HEK293 (cell line): Measurements from ENCODE around the gene MYMK.

Source experiments
- CTCF ChIA-PET: fragments of 350-600 bp; formaldehyde crosslinking; extraction: SDS; loops from one replicate; lab custom pipeline; 2021; ENCODE audit warnings: antibody characterized with exemption; lab: Yijun Ruan, JAX
- POLR2A ChIA-PET: fragments of 300-600 bp; formaldehyde crosslinking; extraction: SDS; loops from one replicate; lab custom pipeline; 2020; ENCODE audit warnings: antibody characterized with exemption, inconsistent platforms; lab: Yijun Ruan, JAX
- H3K27ac ChIP-seq: fragments of 200-500 bp; sonication (Bioruptor generic); 2 replicates; pipeline ENCODE4 v1.5.1; 2014; ENCODE audit warnings: low read depth, low read length, control low read depth, inconsistent platforms; ENCODE audit errors: extremely low read depth
- H3K36me3 ChIP-seq, 2 experiments: fragments of 200-500 bp in 1 of 2; sonication (Bioruptor generic) in 1 of 2; 1 replicate in 1 of 2; 2 replicates in 1 of 2; pipeline ENCODE4 v1.5.1; 2014 to 2017; ENCODE audit warnings: inconsistent platforms in 2 of 2, low read length in 2 of 2; ENCODE audit not compliant: control insufficient read depth in 2 of 2, insufficient read depth in 1 of 2
- H3K4me1 ChIP-seq: fragments of 200-500 bp; sonication (Bioruptor generic); 2 replicates; pipeline ENCODE4 v1.5.1; 2014; ENCODE audit warnings: mild to moderate bottlenecking, low read length, inconsistent platforms; ENCODE audit not compliant: control insufficient read depth, insufficient read depth
- H3K4me3 ChIP-seq: 2 replicates; pipeline ENCODE4 v1.5.1; 2011; ENCODE audit warnings: low read depth, mild to moderate bottlenecking, control low read depth, low read length, moderate library complexity
- H3K9me3 ChIP-seq: fragments of 200-500 bp; sonication (Bioruptor generic); 2 replicates; pipeline ENCODE4 v1.5.1; 2014; ENCODE audit warnings: low read depth, low read length, inconsistent platforms; ENCODE audit not compliant: control insufficient read depth, insufficient read depth
- GLI2 ChIP-seq: fragments of 450-650 bp; formaldehyde crosslinking; IDR thresholded peaks from 2 replicates; pipeline ENCODE4; 2017; ENCODE audit warnings: missing biosample characterization, missing genetic modification characterization, low read depth, borderline replicate concordance
- GLIS2 ChIP-seq: fragments of 450-650 bp; formaldehyde crosslinking; IDR thresholded peaks from 2 replicates; pipeline ENCODE4 v1.5.1; 2016; ENCODE audit warnings: missing biosample characterization, missing genetic modification characterization
- KLF16 ChIP-seq: fragments of 450-650 bp; formaldehyde crosslinking; IDR thresholded peaks from 2 replicates; pipeline ENCODE4 v1.5.1; 2017; ENCODE audit warnings: missing biosample characterization, missing genetic modification characterization
- WT1 ChIP-seq: fragments of 450-650 bp; formaldehyde crosslinking; IDR thresholded peaks from 2 replicates; pipeline ENCODE4 v1.5.1; 2016; ENCODE audit warnings: missing biosample characterization, missing genetic modification characterization
- ZBTB7A ChIP-seq: fragments of 450-650 bp; formaldehyde crosslinking; IDR thresholded peaks from 2 replicates; pipeline ENCODE4 v1.5.1; 2016; ENCODE audit warnings: low read depth, missing biosample characterization, missing genetic modification characterization
- ZNF121 ChIP-seq: fragments of 450-650 bp; formaldehyde crosslinking; IDR thresholded peaks from 2 replicates; pipeline ENCODE4 v1.5.1; 2016; ENCODE audit warnings: missing biosample characterization, missing genetic modification characterization
- ZNF133 ChIP-seq: fragments of 450-650 bp; formaldehyde crosslinking; IDR thresholded peaks from 2 replicates; pipeline ENCODE4 v1.5.1; 2016; ENCODE audit warnings: missing biosample characterization, missing genetic modification characterization
- ZNF311 ChIP-seq: fragments of 450-650 bp; formaldehyde crosslinking; IDR thresholded peaks from 2 replicates; pipeline ENCODE4 v1.5.1; 2017; ENCODE audit warnings: missing biosample characterization, missing genetic modification characterization, borderline replicate concordance
- ZNF366 ChIP-seq: fragments of 450-650 bp; formaldehyde crosslinking; conservative IDR thresholded peaks from 2 replicates; pipeline ENCODE4 v1.5.1; 2016; ENCODE audit warnings: missing biosample characterization, missing genetic modification characterization
- ZNF621 ChIP-seq: fragments of 450-650 bp; formaldehyde crosslinking; IDR thresholded peaks from 2 replicates; pipeline ENCODE4 v1.5.1; 2017; ENCODE audit warnings: missing biosample characterization, missing genetic modification characterization
- ZNF654 ChIP-seq: fragments of 450-650 bp; formaldehyde crosslinking; IDR thresholded peaks from 2 replicates; pipeline ENCODE4 v1.5.1; 2016; ENCODE audit warnings: low read depth, missing biosample characterization, missing genetic modification characterization
- ZNF677 ChIP-seq: fragments of 450-650 bp; IDR thresholded peaks from 2 replicates; pipeline ENCODE4 v1.5.0; 2018; ENCODE audit warnings: missing biosample characterization, mild to moderate bottlenecking, missing genetic modification characterization, moderate library complexity
- ZNF701 ChIP-seq: fragments of 450-650 bp; formaldehyde crosslinking; IDR thresholded peaks from 2 replicates; pipeline ENCODE4 v1.5.1; 2016; ENCODE audit warnings: missing biosample characterization, missing genetic modification characterization
- ZNF830 ChIP-seq: fragments of 450-650 bp; IDR thresholded peaks from 2 replicates; pipeline ENCODE4 v1.5.0; 2018; ENCODE audit warnings: missing biosample characterization, missing genetic modification characterization, low read depth, mild to moderate bottlenecking, moderate library complexity
- TF ChIP-seq, protein P1 (sequence below): fragments of 450-650 bp; formaldehyde crosslinking; IDR thresholded peaks from 2 replicates; pipeline ENCODE4 v1.5.1; 2016; ENCODE audit warnings: missing biosample characterization, missing genetic modification characterization
- TF ChIP-seq, protein P2 (sequence below): fragments of 450-650 bp; formaldehyde crosslinking; IDR thresholded peaks from 2 replicates; pipeline ENCODE4 v1.5.1; 2016; ENCODE audit warnings: missing biosample characterization, missing genetic modification characterization
- TF ChIP-seq, protein P3 (sequence below): fragments of 450-650 bp; formaldehyde crosslinking; IDR thresholded peaks from 2 replicates; pipeline ENCODE4 v1.5.1; 2017; ENCODE audit warnings: missing biosample characterization, missing genetic modification characterization

The MYMK gene

DNA sequence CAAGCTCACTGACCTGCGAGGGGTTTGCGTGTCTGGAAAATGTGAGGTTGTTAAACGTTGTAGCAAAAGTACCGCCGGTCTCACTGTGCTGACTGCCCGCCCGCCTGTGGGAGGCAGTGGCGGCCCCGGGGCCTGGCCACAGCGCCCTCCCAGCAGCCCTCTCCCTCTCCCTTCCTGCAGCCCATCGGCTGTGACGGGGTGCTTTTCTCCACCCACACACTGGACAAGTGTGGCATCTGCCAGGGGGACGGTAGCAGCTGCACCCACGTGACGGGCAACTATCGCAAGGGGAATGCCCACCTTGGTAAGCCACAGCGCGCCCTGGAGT, 15.9 kb upstream of the MYMK start:
- ChIA-PET POLR2A (no interaction called here), CTCF (interaction anchor here (0.8 kb wide), 1 partner anchor 359 kb away, joined by 3 read pairs; no protein-coding TSS in a partner anchor)
- Histone ChIP-seq H3K4me1 (no peaks in the 10 kb centered on the region), H3K36me3 (no peaks in the 10 kb centered on the region), H3K4me3 (no peak overlapping the region), H3K27ac (no peak overlapping the region), H3K9me3 (no peaks in the 10 kb centered on the region)
- TF ChIP-seq ZNF311 (tag by site-specific recombination) (no peak), GLI2 (tag by site-specific recombination) (no peak), ZNF701 (tag by site-specific recombination) (no peak), ZNF366 (tag by site-specific recombination) (no peak), ZNF677 (no peak)
- TF ChIP-seq, all 188 proteins: peak for 0

DNA sequence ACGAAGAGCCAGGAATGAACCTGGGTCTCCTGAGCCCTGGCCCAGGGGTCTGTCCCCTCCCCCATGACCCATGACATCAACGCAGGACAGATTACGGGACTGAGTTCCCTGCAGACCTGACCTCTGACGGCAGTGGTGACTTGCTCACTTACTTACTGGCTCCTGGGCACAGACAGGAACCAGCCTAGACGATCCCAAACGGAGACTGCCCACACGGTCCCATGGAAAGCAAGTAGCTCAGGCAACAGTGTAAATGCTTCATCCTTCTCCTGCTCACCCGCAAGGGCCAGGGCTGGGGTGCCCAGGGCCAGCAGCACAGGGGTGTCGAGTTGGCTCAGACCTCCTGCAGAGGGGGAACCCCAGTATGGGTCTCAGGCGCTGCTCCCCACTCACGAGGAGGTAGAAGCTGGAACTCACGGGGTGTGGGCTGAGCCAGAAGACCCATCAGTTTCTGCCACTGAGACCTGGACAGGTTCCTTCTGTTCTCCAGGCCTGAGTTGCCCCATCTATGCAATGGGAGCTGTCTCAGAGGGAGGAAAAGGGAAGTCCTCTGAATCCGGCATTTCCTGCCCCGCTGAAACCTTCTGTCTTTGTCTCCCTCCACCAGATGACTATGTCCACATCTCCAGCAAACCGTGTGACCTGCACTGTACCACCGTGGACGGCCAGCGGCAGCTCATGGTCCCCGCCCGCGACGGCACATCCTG, 15.4 kb upstream of the MYMK start:
- POLR2A ChIA-PET, result interaction anchor here (0.8 kb wide), 1 partner anchor 45 kb away, joined by 3 read pairs; no protein-coding TSS in a partner anchor
- H3K9me3 ChIP-seq, result no peaks in the 10 kb centered on the region
- CTCF ChIA-PET, result interaction anchor here (0.8 kb wide), 1 partner anchor 359 kb away, joined by 3 read pairs; no protein-coding TSS in a partner anchor

More for the DNA sequence above, 15.4 kb upstream of the MYMK start:
- no peaks in the 10 kb centered on the region for H3K36me3 ChIP-seq
- no peaks in the 10 kb centered on the region for H3K4me1 ChIP-seq
- no peak overlapping the region for H3K4me3 ChIP-seq
- TF ChIP-seq ZNF830 (tag by site-specific recombination) (no peak), ZNF133 (tag by site-specific recombination) (no peak), ZBTB7A (tag by site-specific recombination) (no peak), ZNF654 (tag by site-specific recombination) (no peak), KLF16 (tag by site-specific recombination) (no peak), ZNF621 (tag by site-specific recombination) (no peak), GLIS2 (no peak), ZNF121 (tag by site-specific recombination) (no peak), WT1 (tag by site-specific recombination) (no peak)
- TF ChIP-seq, protein P1, sequence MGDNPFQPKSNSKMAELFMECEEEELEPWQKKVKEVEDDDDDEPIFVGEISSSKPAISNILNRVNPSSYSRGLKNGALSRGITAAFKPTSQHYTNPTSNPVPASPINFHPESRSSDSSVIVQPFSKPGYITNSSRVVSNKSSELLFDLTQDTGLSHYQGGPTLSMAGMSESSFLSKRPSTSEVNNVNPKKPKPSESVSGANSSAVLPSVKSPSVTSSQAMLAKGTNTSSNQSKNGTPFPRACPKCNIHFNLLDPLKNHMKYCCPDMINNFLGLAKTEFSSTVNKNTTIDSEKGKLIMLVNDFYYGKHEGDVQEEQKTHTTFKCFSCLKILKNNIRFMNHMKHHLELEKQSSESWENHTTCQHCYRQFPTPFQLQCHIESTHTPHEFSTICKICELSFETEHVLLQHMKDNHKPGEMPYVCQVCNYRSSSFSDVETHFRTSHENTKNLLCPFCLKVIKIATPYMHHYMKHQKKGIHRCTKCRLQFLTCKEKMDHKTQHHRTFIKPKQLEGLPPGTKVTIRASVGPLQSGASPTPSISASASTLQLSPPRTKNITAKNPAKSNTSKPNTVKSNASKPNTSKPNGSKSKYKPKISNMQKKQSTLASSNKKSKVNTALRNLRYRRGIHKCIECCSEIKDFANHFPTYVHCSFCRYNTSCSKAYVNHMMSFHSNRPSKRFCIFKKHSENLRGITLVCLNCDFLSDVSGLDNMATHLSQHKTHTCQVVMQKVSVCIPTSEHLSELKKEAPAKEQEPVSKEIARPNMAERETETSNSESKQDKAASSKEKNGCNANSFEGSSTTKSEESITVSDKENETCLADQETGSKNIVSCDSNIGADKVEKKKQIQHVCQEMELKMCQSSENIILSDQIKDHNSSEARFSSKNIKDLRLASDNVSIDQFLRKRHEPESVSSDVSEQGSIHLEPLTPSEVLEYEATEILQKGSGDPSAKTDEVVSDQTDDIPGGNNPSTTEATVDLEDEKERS (tag by site-specific recombination), result no peak
- TF ChIP-seq, protein P2, sequence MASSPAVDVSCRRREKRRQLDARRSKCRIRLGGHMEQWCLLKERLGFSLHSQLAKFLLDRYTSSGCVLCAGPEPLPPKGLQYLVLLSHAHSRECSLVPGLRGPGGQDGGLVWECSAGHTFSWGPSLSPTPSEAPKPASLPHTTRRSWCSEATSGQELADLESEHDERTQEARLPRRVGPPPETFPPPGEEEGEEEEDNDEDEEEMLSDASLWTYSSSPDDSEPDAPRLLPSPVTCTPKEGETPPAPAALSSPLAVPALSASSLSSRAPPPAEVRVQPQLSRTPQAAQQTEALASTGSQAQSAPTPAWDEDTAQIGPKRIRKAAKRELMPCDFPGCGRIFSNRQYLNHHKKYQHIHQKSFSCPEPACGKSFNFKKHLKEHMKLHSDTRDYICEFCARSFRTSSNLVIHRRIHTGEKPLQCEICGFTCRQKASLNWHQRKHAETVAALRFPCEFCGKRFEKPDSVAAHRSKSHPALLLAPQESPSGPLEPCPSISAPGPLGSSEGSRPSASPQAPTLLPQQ (tag by site-specific recombination), result no peak
- TF ChIP-seq, protein P3, sequence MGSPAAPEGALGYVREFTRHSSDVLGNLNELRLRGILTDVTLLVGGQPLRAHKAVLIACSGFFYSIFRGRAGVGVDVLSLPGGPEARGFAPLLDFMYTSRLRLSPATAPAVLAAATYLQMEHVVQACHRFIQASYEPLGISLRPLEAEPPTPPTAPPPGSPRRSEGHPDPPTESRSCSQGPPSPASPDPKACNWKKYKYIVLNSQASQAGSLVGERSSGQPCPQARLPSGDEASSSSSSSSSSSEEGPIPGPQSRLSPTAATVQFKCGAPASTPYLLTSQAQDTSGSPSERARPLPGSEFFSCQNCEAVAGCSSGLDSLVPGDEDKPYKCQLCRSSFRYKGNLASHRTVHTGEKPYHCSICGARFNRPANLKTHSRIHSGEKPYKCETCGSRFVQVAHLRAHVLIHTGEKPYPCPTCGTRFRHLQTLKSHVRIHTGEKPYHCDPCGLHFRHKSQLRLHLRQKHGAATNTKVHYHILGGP, result no peak
- no peak overlapping the region for H3K27ac ChIP-seq
